ENCODE results near the gene GRM7.

GRM7 gene

GRCh38 chr3:7728566-7729519 lies 867.9 kb downstream of the GRM7 start:
- no peak for DNase-seq (ENCODE audit: low read depth)

- DNase-seq (ENCODE audit: low read depth) = no peak
Observed at GRCh38 chr3:7733933-7734332, 873.0 kb downstream of the GRM7 start.

- no peak for DNase-seq (ENCODE audit: low read depth)
Observed at GRCh38 chr3:7734456-7734855, 873.5 kb downstream of the GRM7 start.

GRCh38 chr3:7737263-7737662 lies 876.3 kb downstream of the GRM7 start:
- no peak for DNase-seq (ENCODE audit: low read depth)

- DNase-seq (ENCODE audit: low read depth) = no peak
Observed at GRCh38 chr3:7739754-7740153, 878.8 kb downstream of the GRM7 start.

- DNase-seq (ENCODE audit: low read depth) = no peak
Observed at GRCh38 chr3:7740458-7740857, 879.5 kb downstream of the GRM7 start.

- no peak for DNase-seq (ENCODE audit: low read depth)
Observed at GRCh38 chr3:7744850-7745249, 883.9 kb downstream of the GRM7 start.

GRCh38 chr3:7745711-7746110 lies 884.8 kb downstream of the GRM7 start:
- DNase-seq (ENCODE audit: low read depth) = no peak

GRCh38 chr3:7749931-7750695 lies 889.2 kb downstream of the GRM7 start:
- DNase-seq (ENCODE audit: low read depth) = no peak

GRCh38 chr3:7752005-7752404 lies 891.1 kb downstream of the GRM7 start:
- no peak for DNase-seq (ENCODE audit: low read depth)

- no peak for DNase-seq (ENCODE audit: low read depth)
Observed at GRCh38 chr3:7754653-7755441, 893.9 kb downstream of the GRM7 start.

GRCh38 chr3:7759630-7760029 lies 898.7 kb downstream of the GRM7 start:
- no peak for DNase-seq (ENCODE audit: low read depth)

GRCh38 chr3:7760718-7761117 lies 899.8 kb downstream of the GRM7 start:
- DNase-seq (ENCODE audit: low read depth) = no peak

- DNase-seq (ENCODE audit: low read depth) = no peak
Observed at GRCh38 chr3:7764115-7764514, 903.2 kb downstream of the GRM7 start.

GRCh38 chr3:7766530-7766929 lies 905.6 kb downstream of the GRM7 start:
- no peak for DNase-seq (ENCODE audit: low read depth)

- no peak for DNase-seq (ENCODE audit: low read depth)
Observed at GRCh38 chr3:7779331-7779730, 918.4 kb downstream of the GRM7 start.

- no peak for DNase-seq (ENCODE audit: low read depth)
Observed at GRCh38 chr3:7781395-7781794, 920.5 kb downstream of the GRM7 start.

GRCh38 chr3:7787871-7788828 lies 927.2 kb downstream of the GRM7 start:
- DNase-seq (ENCODE audit: low read depth) = no peak

- DNase-seq (ENCODE audit: low read depth) = no peak
Observed at GRCh38 chr3:7788881-7789280, 928.0 kb downstream of the GRM7 start.

- no peak for DNase-seq (ENCODE audit: low read depth)
Observed at GRCh38 chr3:7789324-7789723, 928.4 kb downstream of the GRM7 start.

- DNase-seq (ENCODE audit: low read depth) = no peak
Observed at GRCh38 chr3:7790141-7790540, 929.2 kb downstream of the GRM7 start.

Data from T-helper 22 cell (primary cell).